DLD1 (cell line): ENCODE data around the gene RIC8A.

Source experiments
- in situ Hi-C: cut with HindIII; loops from 2 replicates; pipeline ENCODE4 v1.10.0; 2017; ENCODE audit warnings: low sequenced_read_pairs

The RIC8A gene

GRCh38 chr11:203945-204586, 3.4 kb upstream of the RIC8A start:
- in situ Hi-C loops, result no loop called here

GRCh38 chr11:204587-205109, 2.9 kb upstream of the RIC8A start:
- in situ Hi-C loops, result no loop called here

DNA sequence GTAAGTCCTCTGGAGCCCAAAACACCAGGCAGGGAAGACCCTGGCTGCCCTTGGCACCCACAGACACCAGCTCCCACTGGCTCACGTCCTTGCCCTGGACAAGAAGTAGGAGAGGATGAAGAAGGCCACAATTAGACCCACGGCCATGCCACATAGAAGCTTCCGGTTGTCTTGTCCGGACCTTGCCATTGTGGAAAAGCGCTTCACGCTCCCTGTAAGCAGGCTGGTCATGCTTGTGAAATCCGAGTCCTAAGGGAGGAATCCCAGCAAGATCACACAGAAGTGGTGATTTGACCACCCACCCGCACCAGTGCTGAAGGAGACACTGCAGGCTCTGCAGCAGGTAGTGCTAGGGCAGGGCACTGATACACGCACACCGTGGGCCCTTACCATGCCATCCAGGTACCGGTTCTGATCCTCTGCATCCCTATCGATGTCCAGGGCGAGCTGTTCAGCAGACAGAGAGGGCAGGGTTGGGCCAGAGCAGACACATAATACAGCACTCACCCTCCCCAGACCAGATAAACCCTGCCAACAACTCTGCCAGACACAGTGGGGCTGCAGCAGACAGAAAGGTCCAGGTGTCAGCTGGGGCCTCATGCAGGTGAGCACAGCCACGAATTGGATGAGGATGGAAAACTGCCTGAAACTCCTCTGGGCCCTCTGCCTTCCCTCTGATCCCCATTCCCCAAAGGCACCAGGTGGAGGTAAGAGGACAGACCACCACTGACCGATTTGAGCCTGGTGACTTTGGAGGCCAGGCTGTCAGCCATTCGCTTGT, 2.1 kb upstream of the RIC8A start:
- in situ Hi-C loops, result no loop called here

- in situ Hi-C loops, result no loop called here
Observed at GRCh38 chr11:206002-206384, 1.5 kb upstream of the RIC8A start.

DNA sequence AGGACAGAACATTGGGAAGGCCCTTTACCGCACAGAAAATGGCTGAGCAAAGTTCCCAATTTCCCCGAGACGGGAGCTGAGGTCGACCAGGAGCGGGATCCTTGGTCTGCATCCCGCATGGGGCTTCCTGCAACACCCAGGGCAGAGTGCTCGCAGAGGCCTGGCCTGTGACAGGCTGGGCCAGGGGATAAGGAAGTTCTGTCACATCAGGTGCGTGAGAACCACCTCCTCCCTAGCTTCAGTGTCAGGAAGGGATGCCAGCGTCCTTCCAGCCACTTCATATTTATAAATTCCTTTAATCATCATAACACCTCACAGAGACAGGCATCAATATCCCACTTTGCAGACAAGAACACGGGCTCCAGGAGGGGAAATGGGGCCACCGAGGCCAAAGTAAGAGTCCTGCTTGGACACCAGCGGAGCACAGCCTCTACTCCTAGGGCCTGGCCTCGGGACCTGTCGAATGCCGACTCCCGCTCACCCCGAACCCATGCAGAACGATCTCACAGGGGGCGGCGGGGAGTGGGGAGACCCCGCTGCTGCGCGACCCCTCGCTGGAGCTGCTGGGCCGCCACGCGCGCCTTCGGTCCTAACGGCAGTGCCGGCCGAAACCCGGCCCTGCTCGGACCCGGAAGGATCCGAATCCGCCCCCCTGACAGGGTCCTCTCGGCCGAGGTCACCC, 841 bp upstream of the RIC8A start:
- in situ Hi-C loops, result no loop called here

DNA sequence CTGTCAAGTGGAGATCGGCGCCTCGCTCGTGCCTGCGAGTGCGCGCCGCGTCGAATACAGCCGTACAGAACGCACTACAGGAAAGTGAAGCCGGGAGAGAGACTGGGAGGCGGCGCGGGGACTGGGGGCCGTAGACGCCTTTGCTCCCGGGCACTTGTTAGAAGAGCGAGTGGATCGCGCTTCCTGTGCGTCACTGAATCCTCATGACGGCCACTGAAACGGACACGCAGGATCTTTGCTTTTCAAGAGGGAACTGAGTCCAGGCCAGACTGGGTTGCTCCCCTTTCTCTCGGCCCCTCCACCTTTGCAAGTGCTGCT, 314 bp downstream of the RIC8A start:
- in situ Hi-C loops, result no loop called here

DNA sequence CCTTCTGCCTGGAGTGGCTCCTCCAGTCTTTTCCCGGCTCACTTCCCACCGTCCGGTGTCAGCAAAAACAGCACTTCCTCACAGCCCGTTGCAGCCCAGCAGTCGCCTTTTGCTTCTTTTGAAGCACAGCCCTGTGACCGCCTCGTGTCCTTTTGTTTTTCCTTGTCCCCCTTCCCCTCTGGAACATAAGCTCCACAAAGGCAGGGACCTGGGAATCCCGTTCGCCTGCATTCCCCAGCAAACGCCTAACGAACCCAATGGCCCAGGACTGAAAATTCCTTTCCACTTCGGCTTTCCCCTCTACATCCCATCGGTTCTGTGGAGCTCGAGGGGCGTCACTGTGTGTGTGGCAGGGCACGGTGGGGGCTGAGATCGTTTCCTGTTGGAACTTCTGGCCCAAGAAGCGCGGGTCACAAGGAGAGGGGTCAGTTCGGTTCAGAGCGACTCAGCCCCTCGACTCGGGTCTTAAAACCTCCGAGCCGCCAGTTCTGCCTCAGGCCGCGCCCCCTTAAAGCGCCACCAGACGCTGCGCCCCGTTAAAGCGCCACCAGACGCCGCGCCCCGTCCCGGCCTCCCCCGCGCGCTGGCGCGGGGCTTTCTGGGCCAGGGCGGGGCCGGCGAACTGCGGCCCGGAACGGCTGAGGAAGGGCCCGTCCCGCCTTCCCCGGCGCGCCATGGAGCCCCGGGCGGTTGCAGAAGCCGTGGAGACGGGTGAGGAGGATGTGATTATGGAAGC, 841 bp downstream of the RIC8A start:
- in situ Hi-C loops, result no loop called here

- in situ Hi-C loops, result no loop called here
Observed at GRCh38 chr11:208917-209260, 1.4 kb downstream of the RIC8A start.

- in situ Hi-C loops, result no loop called here
Observed at GRCh38 chr11:209275-210121, 2.0 kb downstream of the RIC8A start.

GRCh38 chr11:210122-210802, 2.8 kb downstream of the RIC8A start:
- in situ Hi-C loops, result no loop called here

DNA sequence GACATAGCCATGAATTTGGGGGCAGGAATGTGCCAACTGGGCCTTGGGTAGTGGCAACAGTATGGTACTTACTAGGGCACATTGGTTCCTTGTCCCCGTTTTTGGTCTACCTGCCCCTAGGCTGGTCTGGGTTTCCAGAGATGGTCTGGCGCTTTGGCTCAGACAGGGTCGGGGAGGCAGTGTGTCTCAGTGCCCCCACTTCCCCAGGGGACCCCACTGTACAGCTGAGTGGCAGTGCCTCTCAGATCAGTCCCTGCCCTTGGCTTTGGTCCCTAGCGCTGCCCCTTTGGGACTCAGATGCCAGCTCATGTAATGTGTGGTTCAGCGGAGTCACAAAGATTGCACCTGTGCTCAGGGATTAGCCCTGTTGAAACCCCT, 3.3 kb downstream of the RIC8A start:
- in situ Hi-C loops, result no loop called here

- in situ Hi-C loops, result no loop called here
Observed at GRCh38 chr11:211295-211694, 3.8 kb downstream of the RIC8A start.

DNA sequence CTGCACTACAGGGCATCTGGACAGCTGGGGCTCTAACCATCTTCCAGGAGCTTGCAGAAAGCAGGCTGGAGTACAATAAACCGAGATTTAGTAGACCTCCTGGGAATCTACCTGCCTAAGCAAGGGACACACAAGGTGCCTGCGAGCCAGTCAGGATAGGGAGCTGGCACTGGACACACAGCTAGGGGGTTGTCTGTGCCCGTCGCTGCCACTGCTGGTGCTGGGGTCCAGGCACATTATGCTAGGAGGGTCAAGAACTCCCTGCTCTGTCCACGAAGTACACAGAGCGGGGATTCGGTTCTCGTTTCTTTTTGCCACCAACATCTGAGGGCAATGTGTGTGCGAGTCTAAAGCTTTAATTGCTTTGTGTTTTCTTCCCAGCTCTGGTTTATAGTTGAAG, 4.2 kb downstream of the RIC8A start:
- in situ Hi-C loops, result no loop called here

GRCh38 chr11:212150-213100, 4.9 kb downstream of the RIC8A start:
- in situ Hi-C loops, result no loop called here

- in situ Hi-C loops, result no loop called here
Observed at GRCh38 chr11:213111-213510, 5.6 kb downstream of the RIC8A start.

- in situ Hi-C loops, result no loop called here
Observed at GRCh38 chr11:214083-214482, 6.6 kb downstream of the RIC8A start.

- in situ Hi-C loops, result no loop called here
Observed at GRCh38 chr11:215581-216037, 8.1 kb downstream of the RIC8A start.

DNA sequence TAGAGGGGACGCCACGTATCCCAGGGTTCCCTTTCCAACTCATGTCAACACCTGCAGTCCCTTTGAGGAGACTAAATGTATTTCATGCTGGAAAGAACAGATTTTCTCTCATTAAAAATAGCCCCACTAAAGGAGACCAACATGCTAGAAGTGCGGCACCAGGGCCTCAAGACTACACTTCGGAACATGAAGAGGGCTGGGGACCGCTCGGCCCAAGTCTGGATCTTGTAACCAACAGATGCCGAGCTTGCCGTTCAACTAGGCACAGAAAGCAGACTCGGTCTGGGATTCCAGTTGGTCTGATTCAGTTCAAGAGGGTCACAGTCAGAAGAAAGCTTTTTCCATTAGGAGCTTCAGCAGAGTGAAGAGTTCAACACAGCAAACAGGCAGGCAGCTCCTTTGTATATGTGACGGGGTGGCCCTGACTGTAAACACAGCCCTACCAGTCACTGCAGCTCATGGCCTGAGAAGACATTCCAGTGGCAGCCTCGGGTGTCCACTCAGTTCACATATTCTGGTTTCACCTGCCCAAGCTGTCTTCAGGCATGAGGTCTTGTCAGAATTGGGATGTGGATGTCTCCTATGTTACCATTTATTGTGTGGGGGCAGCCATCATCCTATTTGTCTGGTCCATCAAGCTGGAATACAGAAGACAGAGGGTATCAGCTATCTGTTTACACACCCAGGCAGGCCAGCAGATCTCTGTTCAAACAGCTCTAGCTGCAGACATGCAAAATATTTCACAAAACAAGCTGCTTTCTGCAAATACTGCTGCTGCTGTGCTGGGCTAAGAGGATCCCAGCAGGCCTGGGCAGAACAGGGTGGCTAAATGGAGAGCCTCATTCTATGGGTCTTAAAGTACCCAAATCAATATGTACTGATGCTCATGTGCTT, 8.8 kb downstream of the RIC8A start:
- in situ Hi-C loops, result no loop called here
